Fibroblast of skin of left biceps (primary cell): ENCODE results near the gene PUSL1.

Source experiments
- DNase-seq, 2 experiments: peaks; one replicate each; pipeline ENCODE4 v3.0.0-alpha.2; 2013; ENCODE audit warnings: low read depth in 2 of 2

PUSL1 gene

DNA sequence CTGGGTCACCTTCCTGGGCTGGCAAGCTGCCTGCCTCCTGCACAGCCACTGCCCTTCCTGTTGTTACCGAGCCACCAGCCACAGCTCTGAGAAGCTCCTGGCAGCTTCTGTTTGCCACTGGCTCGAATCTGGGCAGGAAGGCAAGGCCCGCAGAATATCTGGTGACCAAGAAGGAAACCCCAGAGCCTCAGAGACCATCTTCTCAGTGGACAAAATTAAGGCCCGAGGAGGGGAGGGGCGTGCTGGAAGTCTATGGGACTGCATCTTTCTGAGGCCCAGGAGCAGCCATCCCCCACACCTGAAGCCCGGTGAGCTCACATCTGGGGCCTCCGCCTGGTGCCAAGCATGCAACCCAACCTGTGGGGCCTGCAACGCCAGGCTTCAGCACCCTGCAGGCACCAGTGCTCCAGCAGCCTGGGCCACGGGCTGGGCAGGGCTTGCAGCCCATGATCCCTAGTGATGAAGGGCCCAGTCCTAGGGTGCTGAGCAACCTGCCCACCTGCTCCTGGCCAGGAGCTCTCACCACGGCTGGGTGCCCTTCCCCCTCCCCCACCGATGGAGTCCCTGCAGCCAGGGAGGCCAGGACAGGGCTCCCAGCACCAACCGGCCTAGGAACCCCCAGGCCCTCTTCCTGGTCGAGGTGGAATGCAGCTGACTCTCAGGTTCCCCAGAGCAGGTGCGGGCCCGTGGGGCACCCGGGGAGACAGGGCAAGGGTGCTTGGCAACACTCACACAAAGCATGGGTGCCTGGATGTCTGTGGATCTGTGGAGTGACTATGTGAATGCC is 17.1 kb downstream of the PUSL1 start:
- no peak for DNase-seq

DNA sequence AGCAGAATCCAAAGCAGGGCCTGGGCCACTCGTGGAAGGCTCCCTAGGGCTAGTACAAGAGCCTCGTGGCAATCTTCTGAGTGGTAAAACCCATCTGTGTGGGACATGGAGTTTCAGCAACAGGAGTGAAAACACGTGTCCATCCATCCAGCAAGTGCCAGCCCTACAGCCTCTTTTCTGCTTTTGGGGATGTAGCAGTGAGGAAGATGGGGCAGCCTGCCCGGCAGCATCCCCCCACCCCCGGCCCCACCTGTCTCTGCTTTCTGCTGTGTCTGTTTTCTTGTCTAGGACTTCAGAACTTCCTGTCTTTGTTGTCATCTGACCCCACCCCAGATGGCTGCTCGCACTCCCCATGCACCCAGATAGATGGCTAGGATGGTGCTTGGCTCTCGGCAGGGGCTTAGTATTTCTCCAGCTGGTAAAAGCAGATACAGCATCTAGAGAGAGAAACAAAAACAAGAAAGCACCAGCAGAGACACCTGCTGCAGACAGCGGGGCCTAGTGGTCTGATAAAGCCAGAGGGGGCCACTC is 17.7 kb downstream of the PUSL1 start:
- DNase-seq: no peak

DNA sequence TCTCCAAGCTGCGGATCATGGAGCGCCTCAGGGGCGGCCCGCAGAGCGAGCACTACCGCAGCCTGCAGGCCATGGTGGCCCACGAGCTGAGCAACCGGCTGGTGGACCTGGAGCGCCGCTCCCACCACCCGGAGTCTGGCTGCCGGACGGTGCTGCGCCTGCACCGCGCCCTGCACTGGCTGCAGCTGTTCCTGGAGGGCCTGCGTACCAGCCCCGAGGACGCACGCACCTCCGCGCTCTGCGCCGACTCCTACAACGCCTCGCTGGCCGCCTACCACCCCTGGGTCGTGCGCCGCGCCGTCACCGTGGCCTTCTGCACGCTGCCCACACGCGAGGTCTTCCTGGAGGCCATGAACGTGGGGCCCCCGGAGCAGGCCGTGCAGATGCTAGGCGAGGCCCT is 18.9 kb downstream of the PUSL1 start:
- no peak for DNase-seq

DNA sequence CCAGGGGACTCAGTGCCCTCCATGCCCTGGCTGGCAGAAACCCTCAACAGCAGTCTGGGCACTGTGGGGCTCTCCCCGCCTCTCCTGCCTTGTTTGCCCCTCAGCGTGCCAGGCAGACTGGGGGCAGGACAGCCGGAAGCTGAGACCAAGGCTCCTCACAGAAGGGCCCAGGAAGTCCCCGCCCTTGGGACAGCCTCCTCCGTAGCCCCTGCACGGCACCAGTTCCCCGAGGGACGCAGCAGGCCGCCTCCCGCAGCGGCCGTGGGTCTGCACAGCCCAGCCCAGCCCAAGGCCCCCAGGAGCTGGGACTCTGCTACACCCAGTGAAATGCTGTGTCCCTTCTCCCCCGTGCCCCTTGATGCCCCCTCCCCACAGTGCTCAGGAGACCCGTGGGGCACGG is 19.9 kb downstream of the PUSL1 start:
- no peak for DNase-seq

DNA sequence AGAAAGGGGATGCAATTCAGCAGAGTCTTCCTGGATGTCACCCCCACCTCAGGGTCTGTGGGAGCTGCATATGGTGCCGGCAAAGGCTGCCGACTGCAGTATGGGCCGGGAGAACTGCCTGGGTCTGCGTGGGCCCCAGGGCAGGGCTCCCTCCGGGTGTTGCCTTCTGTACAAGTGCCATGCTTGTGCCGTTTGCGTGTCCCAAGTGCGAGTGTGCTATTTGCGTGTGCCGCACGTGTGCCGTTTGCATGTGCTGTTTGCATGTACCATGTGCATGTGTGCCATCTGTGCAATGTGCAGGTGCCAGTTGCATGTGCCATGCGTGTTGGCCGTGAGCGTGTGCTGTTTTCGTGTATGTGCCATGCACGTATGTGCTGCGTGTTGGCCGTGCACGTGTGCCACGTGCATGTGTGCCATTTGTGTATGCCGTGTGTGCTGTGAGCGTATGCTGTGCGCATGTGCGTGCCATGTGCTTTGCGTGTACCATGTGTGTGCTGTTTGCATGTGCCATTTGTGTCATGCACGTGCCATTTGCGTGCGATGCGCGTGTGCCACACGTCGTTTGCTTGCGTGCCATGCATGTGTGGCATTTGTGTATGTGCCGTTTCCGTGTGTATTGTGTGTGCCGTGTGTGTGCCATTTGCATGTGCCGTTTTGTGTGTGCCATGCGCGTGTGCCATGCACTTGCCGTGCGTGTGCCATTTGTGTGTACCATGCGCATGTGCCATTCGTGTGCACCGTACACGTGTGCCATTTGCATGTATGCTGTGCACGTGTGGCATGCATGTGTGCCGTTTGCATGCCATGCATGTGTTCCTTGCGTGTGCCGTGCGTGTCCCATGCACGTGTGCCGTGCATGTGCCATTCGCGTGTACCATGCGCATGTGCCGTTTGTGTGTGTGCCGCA is 21.2 kb downstream of the PUSL1 start:
- no peak for DNase-seq

DNA sequence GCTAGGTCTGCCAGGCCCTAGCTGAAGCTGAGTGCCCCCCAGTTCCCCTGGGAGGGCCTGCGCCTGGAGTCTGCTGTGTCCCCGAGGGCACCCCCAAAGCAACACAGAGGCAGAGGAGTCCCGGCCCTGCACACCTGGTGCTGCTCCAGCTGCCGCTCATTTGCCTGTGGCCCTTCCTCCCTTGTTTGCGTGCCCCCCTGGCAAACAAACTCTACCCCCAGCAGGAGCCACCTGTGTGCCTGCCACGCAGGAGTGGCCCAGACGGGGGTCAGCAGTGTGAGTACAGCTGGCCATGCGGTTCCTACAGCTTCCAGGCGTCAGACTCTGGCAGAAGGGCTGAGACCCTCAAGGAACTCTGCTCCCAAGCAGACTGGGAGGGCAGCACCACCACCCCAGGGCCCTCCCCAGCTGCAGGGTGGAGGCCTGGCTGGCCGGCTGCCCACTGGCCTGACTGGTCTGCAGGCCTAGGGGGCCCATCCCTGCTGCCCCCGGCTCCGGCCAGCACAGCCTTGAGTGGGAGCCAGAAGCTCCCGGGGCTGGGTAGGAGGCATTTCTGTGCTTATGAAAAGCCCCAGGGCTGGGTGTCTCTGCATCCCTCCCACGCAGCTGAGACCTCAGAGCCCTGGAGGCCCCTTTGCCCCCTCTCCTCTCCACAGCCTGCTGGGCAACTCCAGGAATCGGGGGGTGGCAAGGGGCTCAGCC is 22.1 kb downstream of the PUSL1 start:
- DNase-seq: no peak

DNA sequence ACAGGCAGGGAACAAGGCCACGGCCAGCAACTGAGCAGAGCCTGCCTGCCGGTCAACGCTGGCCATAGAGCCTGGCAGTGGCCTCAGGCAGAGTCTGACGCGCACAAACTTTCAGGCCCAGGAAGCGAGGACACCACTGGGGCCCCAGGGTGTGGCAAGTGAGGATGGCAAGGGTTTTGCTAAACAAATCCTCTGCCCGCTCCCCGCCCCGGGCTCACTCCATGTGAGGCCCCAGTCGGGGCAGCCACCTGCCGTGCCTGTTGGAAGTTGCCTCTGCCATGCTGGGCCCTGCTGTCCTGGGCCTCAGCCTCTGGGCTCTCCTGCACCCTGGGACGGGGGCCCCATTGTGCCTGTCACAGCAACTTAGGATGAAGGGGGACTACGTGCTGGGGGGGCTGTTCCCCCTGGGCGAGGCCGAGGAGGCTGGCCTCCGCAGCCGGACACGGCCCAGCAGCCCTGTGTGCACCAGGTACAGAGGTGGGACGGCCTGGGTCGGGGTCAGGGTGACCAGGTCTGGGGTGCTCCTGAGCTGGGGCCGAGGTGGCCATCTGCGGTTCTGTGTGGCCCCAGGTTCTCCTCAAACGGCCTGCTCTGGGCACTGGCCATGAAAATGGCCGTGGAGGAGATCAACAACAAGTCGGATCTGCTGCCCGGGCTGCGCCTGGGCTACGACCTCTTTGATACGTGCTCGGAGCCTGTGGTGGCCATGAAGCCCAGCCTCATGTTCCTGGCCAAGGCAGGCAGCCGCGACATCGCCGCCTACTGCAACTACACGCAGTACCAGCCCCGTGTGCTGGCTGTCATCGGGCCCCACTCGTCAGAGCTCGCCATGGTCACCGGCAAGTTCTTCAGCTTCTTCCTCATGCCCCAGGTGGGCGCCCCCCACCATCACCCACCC is 22.9 kb downstream of the PUSL1 start, which contains the start of gene TAS1R3:
TSS of gene TAS1R3 (plus strand) at position 213 of the 898 bp plus-strand sequence. CDS start at position 279, 66 bp downstream.
- DNase-seq: no peak

DNA sequence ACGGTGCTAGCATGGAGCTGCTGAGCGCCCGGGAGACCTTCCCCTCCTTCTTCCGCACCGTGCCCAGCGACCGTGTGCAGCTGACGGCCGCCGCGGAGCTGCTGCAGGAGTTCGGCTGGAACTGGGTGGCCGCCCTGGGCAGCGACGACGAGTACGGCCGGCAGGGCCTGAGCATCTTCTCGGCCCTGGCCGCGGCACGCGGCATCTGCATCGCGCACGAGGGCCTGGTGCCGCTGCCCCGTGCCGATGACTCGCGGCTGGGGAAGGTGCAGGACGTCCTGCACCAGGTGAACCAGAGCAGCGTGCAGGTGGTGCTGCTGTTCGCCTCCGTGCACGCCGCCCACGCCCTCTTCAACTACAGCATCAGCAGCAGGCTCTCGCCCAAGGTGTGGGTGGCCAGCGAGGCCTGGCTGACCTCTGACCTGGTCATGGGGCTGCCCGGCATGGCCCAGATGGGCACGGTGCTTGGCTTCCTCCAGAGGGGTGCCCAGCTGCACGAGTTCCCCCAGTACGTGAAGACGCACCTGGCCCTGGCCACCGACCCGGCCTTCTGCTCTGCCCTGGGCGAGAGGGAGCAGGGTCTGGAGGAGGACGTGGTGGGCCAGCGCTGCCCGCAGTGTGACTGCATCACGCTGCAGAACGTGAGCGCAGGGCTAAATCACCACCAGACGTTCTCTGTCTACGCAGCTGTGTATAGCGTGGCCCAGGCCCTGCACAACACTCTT is 23.8 kb downstream of the PUSL1 start:
- DNase-seq: no peak

DNA sequence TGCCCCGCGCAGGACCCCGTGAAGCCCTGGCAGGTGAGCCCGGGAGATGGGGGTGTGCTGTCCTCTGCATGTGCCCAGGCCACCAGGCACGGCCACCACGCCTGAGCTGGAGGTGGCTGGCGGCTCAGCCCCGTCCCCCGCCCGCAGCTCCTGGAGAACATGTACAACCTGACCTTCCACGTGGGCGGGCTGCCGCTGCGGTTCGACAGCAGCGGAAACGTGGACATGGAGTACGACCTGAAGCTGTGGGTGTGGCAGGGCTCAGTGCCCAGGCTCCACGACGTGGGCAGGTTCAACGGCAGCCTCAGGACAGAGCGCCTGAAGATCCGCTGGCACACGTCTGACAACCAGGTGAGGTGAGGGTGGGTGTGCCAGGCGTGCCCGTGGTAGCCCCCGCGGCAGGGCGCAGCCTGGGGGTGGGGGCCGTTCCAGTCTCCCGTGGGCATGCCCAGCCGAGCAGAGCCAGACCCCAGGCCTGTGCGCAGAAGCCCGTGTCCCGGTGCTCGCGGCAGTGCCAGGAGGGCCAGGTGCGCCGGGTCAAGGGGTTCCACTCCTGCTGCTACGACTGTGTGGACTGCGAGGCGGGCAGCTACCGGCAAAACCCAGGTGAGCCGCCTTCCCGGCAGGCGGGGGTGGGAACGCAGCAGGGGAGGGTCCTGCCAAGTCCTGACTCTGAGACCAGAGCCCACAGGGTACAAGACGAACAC is 24.5 kb downstream of the PUSL1 start:
- no peak for DNase-seq

DNA sequence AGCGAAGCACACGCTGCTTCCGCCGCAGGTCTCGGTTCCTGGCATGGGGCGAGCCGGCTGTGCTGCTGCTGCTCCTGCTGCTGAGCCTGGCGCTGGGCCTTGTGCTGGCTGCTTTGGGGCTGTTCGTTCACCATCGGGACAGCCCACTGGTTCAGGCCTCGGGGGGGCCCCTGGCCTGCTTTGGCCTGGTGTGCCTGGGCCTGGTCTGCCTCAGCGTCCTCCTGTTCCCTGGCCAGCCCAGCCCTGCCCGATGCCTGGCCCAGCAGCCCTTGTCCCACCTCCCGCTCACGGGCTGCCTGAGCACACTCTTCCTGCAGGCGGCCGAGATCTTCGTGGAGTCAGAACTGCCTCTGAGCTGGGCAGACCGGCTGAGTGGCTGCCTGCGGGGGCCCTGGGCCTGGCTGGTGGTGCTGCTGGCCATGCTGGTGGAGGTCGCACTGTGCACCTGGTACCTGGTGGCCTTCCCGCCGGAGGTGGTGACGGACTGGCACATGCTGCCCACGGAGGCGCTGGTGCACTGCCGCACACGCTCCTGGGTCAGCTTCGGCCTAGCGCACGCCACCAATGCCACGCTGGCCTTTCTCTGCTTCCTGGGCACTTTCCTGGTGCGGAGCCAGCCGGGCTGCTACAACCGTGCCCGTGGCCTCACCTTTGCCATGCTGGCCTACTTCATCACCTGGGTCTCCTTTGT is 25.3 kb downstream of the PUSL1 start:
- no peak for DNase-seq

DNA sequence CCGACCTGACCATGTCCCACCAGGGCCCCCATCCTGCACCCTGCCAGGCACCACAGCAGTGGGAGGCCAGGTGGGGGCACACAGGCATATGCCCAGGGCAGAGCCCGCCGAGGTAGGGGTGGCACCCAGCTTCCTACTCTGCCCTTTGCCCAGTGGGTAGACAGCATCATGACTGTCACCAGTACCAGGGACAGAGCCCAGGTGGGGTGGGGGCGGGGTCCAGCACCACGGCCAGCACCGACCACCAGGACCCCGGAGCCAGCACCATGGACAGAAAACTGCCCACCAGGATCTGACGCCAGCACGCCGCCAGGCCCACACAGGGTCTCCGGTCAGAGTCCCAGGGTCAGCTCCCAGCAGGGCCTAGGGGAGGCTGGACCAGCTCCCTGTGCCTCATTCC is 26.4 kb downstream of the PUSL1 start:
- DNase-seq: no peak

DNA sequence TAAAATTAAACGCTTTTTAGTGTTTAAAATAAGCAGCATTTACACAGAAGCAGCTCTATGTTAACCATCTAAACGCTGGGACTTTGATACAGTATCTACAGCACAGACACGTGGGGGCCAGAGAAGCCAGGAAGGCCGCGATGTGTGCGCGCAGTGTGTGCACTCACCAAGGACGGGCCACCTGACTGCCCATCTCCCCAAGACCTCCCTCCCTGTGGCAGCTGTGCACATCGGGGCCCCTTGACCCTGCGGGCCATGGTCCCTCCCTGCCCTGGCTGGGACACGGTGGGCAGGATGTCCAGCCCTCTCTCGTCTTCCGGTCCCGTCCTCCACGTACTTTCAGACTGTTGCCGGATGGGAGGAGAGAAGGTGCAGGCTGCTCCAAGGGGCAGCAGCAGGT is 26.9 kb downstream of the PUSL1 start:
- no peak for DNase-seq

DNA sequence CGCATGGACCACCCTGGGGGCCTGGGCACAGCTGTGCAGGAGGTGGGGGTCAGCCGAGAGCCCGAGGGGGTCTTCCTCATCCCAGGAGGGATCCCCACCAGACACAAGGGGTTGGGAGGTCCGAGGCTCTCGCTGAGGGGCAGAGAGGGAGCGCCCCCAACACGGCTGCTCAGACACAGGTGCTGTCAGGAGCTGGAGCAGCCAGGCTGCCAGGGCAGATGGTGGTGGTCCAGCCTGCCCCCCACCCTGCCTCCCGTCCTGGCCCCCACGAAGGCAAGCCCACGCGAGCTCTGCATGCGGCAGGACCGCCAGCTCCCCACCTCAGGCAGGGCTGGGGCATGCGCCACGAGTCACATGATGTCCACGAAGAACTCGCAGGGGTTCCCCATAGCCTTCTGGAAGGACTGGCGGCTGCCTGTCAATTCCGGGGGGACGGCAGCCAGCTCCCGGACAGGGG is 27.4 kb downstream of the PUSL1 start:
- DNase-seq: no peak

DNA sequence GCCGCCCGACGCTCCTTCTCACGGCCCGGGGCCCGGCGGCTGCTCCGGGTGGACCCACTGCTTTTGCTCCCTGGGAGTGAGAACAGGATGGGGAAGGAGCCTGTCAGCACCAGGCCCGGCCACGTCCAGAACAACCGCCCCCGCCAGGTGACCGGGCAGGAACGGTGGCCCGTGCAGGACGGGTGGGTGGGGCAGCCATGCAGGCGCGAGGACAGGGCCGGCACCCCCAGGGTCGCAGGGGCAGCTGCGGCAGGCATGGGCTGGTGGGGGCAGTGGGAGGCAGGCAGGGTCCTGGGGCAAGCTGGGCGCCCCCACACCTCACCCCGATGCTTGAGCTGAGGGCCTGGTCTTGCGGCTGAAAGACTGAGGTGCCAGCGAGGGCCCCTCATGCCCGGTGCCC is 28.0 kb downstream of the PUSL1 start:
- DNase-seq: no peak

DNA sequence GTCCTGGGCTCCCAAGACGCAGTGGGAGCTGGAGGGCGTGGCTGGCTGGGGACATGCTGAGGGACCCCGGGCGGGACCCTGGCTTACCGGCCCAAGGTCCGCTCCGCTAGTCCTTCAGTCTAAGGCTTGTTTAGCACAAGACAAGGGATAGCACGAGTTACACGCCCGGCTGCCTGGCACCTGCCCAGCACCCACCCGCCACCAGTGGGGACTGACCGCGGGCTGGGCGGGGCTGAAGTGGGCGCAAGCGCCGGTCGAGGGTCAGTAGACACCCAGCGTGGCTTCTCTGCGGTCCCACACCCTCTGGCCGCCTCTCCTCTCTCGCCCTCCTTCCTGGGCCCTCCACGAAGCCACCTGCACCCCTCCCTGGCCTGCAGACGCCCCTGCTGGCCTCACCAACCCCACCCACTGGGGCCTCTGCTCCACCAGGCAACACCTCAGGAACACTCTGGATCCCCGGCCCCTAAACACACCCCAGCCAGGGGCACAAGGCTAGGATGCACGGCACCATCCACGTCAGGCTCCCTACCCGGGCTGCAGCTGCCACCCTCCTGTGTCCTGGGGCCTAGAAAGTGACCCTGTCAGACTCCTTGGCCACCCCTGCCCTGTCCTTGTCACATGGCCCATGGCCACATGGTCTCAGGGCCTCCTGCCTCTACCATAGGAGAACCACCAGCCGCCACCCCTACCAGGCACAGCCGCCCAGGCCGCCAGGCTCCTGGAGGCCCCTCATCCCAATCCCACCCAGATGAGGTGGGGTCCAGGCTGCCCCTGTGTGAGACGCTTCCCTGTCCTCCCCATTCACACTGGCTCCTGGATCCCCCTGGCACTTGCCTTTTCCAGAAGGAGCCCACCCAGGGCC is 28.8 kb downstream of the PUSL1 start:
- DNase-seq: no peak

DNA sequence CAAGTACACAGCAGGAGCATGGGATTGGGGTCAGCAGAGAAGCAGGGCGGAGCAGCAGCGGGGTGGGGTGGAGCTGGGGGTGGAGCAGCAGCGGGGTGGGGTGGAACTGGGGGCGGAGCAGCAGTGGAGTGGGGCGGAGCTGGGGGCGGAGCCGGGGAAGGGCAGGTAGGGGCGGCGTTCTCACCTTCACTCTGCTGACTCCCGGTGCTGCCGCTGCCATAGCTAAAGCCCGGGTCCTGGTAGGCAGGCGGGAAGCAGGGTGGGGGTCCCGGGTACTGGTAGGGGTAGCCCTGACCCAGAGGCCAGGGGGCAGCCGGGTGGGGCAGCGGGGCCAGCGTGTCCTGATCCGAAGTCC is 29.4 kb downstream of the PUSL1 start:
- DNase-seq: no peak

DNA sequence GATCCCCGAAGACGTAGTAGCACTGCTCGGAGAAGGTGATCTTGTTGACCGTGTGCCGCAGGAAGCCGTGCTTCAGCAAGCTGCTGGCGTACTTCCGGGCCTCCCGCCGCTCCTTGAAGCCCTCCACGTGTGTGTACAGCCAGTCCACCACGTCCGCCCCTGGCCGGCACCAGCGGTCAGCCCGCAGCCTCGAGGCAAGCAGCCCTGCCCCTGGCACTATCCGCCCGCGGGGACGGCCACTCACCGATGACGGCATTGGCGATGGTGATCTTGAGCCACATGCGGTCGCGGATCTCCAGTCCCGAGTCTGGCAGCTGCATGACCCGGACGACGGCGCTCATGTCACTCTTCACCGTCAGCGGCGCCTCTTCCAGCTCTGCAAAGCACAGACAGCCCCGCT is 29.9 kb downstream of the PUSL1 start:
- no peak for DNase-seq

DNA sequence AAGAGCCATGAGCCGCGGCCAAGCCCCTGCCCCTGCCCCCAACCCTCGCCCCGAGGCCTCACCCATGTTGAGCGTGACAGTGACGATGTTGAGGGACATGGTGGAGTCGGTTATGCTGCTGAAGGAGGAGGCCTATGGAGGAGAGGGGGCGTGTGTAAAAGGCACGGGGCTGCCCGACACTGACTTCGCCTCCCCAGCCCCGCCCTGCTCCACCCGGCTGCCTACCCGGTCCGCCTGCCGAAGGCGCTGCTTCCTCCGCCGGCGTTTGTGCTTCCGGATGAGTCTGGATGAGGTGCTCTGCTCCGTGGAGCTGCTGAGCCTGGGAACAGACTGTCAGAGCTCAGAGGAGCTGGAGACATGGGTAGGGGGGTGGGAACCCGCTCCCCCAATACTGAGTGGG is 31.8 kb downstream of the PUSL1 start:
- DNase-seq: no peak
